ENCODE results near the gene HP1BP3.

Gene HP1BP3

GRCh38 chr1:20726118-20726911 lies 60.8 kb downstream of the HP1BP3 start:
- Histone ChIP-seq H3K36me3 (ENCODE audit: control insufficient read depth, low read length) (no peaks in the 10 kb centered on the region), H3K9me2 (replicated peaks; ENCODE audit: control insufficient read depth, low read length) (no peaks in the 10 kb centered on the region), H3K27me3 (ENCODE audit: control insufficient read depth, low read length) (peaks cover 34% of the 10 kb centered on the region), H3K4me1 (ENCODE audit: control insufficient read depth, low read length) (peaks cover 2% of the 10 kb centered on the region; the same call in 1 of the 2 replicates), H3K9me3 (ENCODE audit: control insufficient read depth, insufficient read depth, low read length) (no peaks in the 10 kb centered on the region), H3K79me2 (ENCODE audit: control insufficient read depth, low read length) (no peaks in the 10 kb centered on the region), H3K4me2 (ENCODE audit: low read length) (no peak overlapping the region), H4K20me1 (ENCODE audit: control insufficient read depth, insufficient read depth, low read depth, low read length) (no peaks in the 10 kb centered on the region), H3K27ac (ENCODE audit: low read depth, low read length) (no peak overlapping the region), H3F3A (ENCODE audit: control insufficient read depth, insufficient read depth) (no peaks in the 10 kb centered on the region), H3K4me3 (ENCODE audit: low read length) (no peak overlapping the region)
- TF ChIP-seq EZH2phosphoT487 (IDR thresholded peaks at IDR 0.05; ENCODE audit: borderline replicate concordance, low read length): no peak

DNA sequence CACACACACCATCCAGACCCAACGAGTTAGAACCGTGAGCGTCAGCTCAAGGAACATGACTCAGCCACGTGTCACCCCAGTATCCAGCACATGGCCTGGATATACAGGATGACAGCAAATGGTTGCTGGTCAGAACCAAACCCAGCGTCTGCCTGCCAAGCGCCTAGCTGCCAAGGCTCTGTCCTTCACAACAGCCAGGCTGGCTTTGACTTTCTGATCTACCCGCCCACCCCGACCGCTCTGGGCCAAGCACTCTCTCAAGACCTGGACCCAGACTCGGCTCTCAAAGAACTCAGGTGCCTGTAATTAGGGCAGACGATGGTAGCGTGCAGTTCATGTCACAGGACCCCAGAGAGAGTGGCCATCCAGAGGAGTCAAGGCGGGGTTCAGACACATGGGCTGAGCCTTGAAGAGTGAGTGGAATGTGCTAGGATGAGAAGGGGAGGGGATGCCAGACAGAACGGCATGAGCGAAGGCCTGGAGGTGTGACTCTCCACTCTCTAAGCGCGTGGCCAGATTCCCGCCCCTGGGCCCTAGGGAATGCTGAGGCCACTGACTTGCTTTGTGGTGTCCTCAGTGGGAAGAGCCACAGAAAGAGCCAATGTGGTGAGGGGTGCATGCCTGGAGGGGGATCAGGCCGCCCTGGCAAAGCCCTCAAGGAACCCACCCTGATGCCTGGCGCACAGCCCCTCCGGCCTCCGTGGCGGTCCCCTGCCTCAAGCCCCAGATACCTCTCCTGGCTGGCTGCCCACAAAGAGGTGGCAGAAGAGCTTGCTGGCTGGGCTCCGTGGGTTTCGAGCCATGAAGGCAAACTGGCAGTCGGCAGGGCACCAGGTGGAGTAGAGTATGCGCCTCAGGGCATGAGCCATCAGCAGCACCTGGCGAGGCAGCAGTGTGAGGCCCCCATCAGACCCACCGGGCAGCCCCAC lies 61.7 kb downstream of the HP1BP3 start:
- H3K9me2 ChIP-seq (replicated peaks; ENCODE audit: control insufficient read depth, low read length): no peaks in the 10 kb centered on the region
- no peak overlapping the region for H3K27ac ChIP-seq (ENCODE audit: low read depth, low read length)
- H3K4me3 ChIP-seq (ENCODE audit: low read length): no peak overlapping the region
- H3K9me3 ChIP-seq (ENCODE audit: control insufficient read depth, insufficient read depth, low read length): no peaks in the 10 kb centered on the region
- peaks cover 26% of the 10 kb centered on the region for H3K27me3 ChIP-seq (ENCODE audit: control insufficient read depth, low read length)
- H3K36me3 ChIP-seq (ENCODE audit: control insufficient read depth, low read length): no peaks in the 10 kb centered on the region
- H4K20me1 ChIP-seq (ENCODE audit: control insufficient read depth, insufficient read depth, low read depth, low read length): no peaks in the 10 kb centered on the region
- H3K79me2 ChIP-seq (ENCODE audit: control insufficient read depth, low read length): no peaks in the 10 kb centered on the region
- H3F3A ChIP-seq (ENCODE audit: control insufficient read depth, insufficient read depth): no peaks in the 10 kb centered on the region
- no peaks in the 10 kb centered on the region for H3K4me1 ChIP-seq (ENCODE audit: control insufficient read depth, low read length)
- no peak overlapping the region for H3K4me2 ChIP-seq (ENCODE audit: low read length)
- TF ChIP-seq, protein P1, sequence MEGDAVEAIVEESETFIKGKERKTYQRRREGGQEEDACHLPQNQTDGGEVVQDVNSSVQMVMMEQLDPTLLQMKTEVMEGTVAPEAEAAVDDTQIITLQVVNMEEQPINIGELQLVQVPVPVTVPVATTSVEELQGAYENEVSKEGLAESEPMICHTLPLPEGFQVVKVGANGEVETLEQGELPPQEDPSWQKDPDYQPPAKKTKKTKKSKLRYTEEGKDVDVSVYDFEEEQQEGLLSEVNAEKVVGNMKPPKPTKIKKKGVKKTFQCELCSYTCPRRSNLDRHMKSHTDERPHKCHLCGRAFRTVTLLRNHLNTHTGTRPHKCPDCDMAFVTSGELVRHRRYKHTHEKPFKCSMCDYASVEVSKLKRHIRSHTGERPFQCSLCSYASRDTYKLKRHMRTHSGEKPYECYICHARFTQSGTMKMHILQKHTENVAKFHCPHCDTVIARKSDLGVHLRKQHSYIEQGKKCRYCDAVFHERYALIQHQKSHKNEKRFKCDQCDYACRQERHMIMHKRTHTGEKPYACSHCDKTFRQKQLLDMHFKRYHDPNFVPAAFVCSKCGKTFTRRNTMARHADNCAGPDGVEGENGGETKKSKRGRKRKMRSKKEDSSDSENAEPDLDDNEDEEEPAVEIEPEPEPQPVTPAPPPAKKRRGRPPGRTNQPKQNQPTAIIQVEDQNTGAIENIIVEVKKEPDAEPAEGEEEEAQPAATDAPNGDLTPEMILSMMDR (IDR thresholded peaks at IDR 0.05; ENCODE audit: low read depth, low read length, poor library complexity, severe bottlenecking): no peak
- TF ChIP-seq EZH2phosphoT487 (IDR thresholded peaks at IDR 0.05; ENCODE audit: borderline replicate concordance, low read length): no peak

DNA sequence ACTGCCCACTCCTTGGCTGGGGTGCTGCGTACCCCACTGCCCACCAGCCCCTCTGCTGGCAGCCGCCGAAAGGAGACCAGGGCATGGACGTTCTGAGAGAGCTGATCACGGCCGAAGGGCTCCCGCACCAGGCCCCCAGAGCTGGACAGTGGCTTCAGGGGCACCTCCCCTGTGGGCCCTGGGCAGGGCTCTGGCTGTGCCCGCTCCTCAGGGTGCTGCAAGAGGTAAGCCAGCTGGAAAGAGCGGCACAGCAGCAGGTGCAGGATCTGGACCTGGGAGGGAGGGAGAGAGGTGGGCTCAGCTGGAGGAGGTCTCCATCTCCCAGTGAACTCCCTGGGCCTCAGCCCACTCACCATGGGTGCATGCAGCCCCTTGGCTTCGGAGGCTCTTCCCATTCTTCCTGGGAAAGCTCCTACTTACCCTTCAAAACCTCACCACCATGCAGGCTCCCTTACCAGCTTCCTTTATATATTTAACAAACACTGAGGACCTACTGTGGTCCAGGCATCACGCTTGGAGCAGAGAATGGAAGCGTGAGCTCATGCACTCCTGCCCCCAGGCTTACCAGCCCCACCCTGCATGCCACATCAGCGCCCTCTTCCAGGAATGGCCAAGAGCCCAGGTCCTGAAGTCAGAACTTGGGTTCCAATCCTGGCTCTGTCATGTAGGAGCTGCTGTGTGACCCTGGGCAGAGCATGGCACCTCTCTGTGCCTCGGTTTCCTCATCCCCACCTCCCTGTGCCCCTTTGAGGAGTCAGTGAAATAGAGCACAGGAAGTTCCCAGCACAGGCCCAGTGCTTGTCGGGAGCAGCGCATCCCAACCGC lies 62.5 kb downstream of the HP1BP3 start:
- Histone ChIP-seq H3K9me3 (ENCODE audit: control insufficient read depth, insufficient read depth, low read length) (no peaks in the 10 kb centered on the region), H4K20me1 (ENCODE audit: control insufficient read depth, insufficient read depth, low read depth, low read length) (no peaks in the 10 kb centered on the region), H3K4me3 (ENCODE audit: low read length) (no peak overlapping the region), H3K27me3 (ENCODE audit: control insufficient read depth, low read length) (peaks cover 23% of the 10 kb centered on the region), H3K9me2 (replicated peaks; ENCODE audit: control insufficient read depth, low read length) (no peaks in the 10 kb centered on the region), H3K27ac (ENCODE audit: low read depth, low read length) (no peak overlapping the region), H3K4me2 (ENCODE audit: low read length) (no peak overlapping the region), H3K4me1 (ENCODE audit: control insufficient read depth, low read length) (no peaks in the 10 kb centered on the region), H3F3A (ENCODE audit: control insufficient read depth, insufficient read depth) (no peaks in the 10 kb centered on the region), H3K79me2 (ENCODE audit: control insufficient read depth, low read length) (no peaks in the 10 kb centered on the region), H3K36me3 (ENCODE audit: control insufficient read depth, low read length) (no peaks in the 10 kb centered on the region)
- TF ChIP-seq, protein P1 (IDR thresholded peaks at IDR 0.05; ENCODE audit: low read depth, low read length, poor library complexity, severe bottlenecking): no peak
- TF ChIP-seq EZH2phosphoT487 (IDR thresholded peaks at IDR 0.05; ENCODE audit: borderline replicate concordance, low read length): no peak

Measured in DOHH2 (cell line).